Lower lobe of right lung (tissue), 2 donors: ENCODE results near the gene ACTN3. TPM values are rescaled to one million over a fixed set of nuclear protein-coding genes. Genes with fewer than 3 reads are reported as not detected.

Experiments used
- ATAC-seq, 2 donors: fragments of 200-7000 bp; cut with Tn5 transposase; one replicate each; pipeline ENCODE4 v1.9.1; 2020 to 2022; ENCODE audit warnings: mild to moderate bottlenecking in 2 of 2, moderate library complexity in 2 of 2
- DNase-seq: peaks from one replicate; pipeline ENCODE4 v3.0.0-alpha.2; 2020
- H3K27ac ChIP-seq: fragments of 200-600 bp; one replicate; pipeline ENCODE4 v1.8.0; 2022
- H3K27me3 ChIP-seq: fragments of 200-600 bp; one replicate; pipeline ENCODE4 v1.8.0; 2022; ENCODE audit warnings: low read depth
- H3K36me3 ChIP-seq: fragments of 200-600 bp; one replicate; pipeline ENCODE4 v1.8.0; 2022; ENCODE audit warnings: mild to moderate bottlenecking
- H3K4me1 ChIP-seq: fragments of 200-600 bp; one replicate; pipeline ENCODE4 v1.8.0; 2022
- H3K4me3 ChIP-seq: fragments of 200-600 bp; one replicate; pipeline ENCODE4 v1.8.0; 2022; ENCODE audit warnings: mild to moderate bottlenecking
- H3K9me3 ChIP-seq: fragments of 200-600 bp; one replicate; pipeline ENCODE4 v1.8.0; 2022
- CTCF ChIP-seq: fragments of 200-600 bp; IDR thresholded peaks from one replicate; pipeline ENCODE4 v1.8.0; 2022; ENCODE audit warnings: antibody characterized with exemption, mild to moderate bottlenecking
- intact Hi-C: fragments of 100-400 bp; cut with DNase I; formaldehyde crosslinking; loops from one replicate; pipeline ENCODE4 v1.11.0; 2022
- total RNA-seq: library from RNA; stranded (reverse); fragmentation: NEBNext Ultra II Directional; extraction: Animal tissue kit (Norgen Biotek cat#: 25700); gene quantifications from one replicate; pipeline ENCODE4 v1.2.1, GENCODE V29; 2021
- donor health status: DM: no; HTN: yes; CAD: no; lungs with severe emphysema.

ACTN3 gene
- total RNA-seq, 1 donor from 2014 or later: 0.24 TPM

GRCh38 chr11:66562275-66562674 lies 15.6 kb downstream of the ACTN3 start:
- H3K9me3 ChIP-seq: no peaks in the 10 kb centered on the region
- ATAC-seq: no peak
- H3K4me3 ChIP-seq: no peak overlapping the region
- H3K27me3 ChIP-seq: no peaks in the 10 kb centered on the region
- H3K27ac ChIP-seq: no peak overlapping the region
- intact Hi-C loops: no loop called here
- H3K36me3 ChIP-seq: no peaks in the 10 kb centered on the region
- no peak for TF ChIP-seq CTCF
- H3K4me1 ChIP-seq: peaks cover 11% of the 10 kb centered on the region
- no peak for DNase-seq

- TF ChIP-seq CTCF: no peak
- ATAC-seq: no peak
- Histone ChIP-seq H3K36me3 (no peaks in the 10 kb centered on the region), H3K4me3 (no peak overlapping the region), H3K27me3 (no peaks in the 10 kb centered on the region), H3K9me3 (no peaks in the 10 kb centered on the region), H3K27ac (no peak overlapping the region), H3K4me1 (peaks cover 18% of the 10 kb centered on the region)
- intact Hi-C loops: no loop called here
- no peak for DNase-seq
These were observed 16.3 kb downstream of the ACTN3 start for GRCh38 chr11:66562907-66563583.

GRCh38 chr11:66563832-66564231 lies 17.1 kb downstream of the ACTN3 start:
- Histone ChIP-seq H3K4me1 (peaks cover 21% of the 10 kb centered on the region), H3K36me3 (no peaks in the 10 kb centered on the region), H3K4me3 (no peak overlapping the region), H3K27ac (no peak overlapping the region), H3K27me3 (no peaks in the 10 kb centered on the region), H3K9me3 (no peaks in the 10 kb centered on the region)
- ATAC-seq (no peak), DNase-seq (no peak)
- no peak for TF ChIP-seq CTCF
- intact Hi-C loops: no loop called here

GRCh38 chr11:66564538-66564937 lies 17.8 kb downstream of the ACTN3 start:
- H3K27ac ChIP-seq: no peak overlapping the region
- intact Hi-C loops: no loop called here
- DNase-seq: no peak

GRCh38 chr11:66564984-66565383 lies 18.3 kb downstream of the ACTN3 start:
- no peaks in the 10 kb centered on the region for H3K9me3 ChIP-seq
- no peak overlapping the region for H3K4me3 ChIP-seq
- H3K36me3 ChIP-seq: no peaks in the 10 kb centered on the region
- intact Hi-C loops: no loop called here
- TF ChIP-seq CTCF: no peak
- no peak overlapping the region for H3K27ac ChIP-seq
- H3K27me3 ChIP-seq: no peaks in the 10 kb centered on the region
- no peak for ATAC-seq
- peaks cover 17% of the 10 kb centered on the region for H3K4me1 ChIP-seq
- DNase-seq: no peak

More at GRCh38 chr11:66564538-66564937, 17.8 kb downstream of the ACTN3 start:
- no peak for TF ChIP-seq CTCF
- ATAC-seq: no peak
- Histone ChIP-seq H3K27me3 (no peaks in the 10 kb centered on the region), H3K36me3 (no peaks in the 10 kb centered on the region), H3K4me1 (peaks cover 17% of the 10 kb centered on the region), H3K4me3 (no peak overlapping the region), H3K9me3 (no peaks in the 10 kb centered on the region)
